ENCODE results near the gene ATP6V0D1. TPM values are rescaled to one million over a fixed set of nuclear protein-coding genes. Genes with fewer than 3 reads are reported as not detected.
A peak's percentile ranks its signal among the peaks of the same experiment; 100 is the strongest.

The ATP6V0D1 gene
- total and polyA plus RNA-seq, 2 of the 4 experiments (the other 2 are of a cell fraction) = 112 to 124 TPM

DNA sequence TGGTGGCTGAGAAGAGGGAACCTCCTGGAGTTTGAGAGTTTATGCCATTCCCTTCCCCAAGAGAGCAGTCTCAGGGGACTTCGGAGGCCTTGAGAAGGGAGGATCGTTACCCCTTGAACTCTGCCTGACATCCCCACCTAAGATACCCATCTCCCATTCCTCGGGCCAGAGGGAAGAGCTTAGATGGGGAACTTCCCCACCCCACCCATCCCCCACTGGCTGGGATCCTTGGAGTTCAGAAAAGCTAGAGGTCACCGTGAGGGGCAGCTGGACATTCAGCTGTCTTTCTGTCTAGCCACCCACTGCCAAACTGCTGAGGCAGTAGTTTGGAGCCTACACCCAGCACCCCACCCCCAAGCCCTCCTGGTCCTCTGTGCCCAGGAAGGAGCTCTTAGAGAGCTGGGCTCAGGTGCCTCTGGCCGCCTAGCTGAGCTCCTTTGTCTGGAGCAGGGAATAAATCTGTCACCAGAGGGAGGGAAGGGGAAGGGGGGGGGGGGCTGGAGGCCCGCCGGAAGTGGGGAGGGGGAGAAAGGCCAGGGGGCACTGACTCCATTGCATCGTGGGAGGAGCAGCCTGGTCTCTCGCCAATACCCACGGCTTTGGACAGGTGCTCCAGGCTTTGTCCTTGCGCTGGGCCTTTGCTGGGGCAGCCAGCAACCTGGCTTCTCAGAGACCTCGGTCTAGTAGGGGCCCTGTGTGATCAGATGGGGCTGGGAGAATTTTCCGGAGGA, 49.0 kb downstream of the ATP6V0D1 start:
- Histone ChIP-seq H4K5ac (ENCODE audit: low read depth, low read length) (no peak overlapping the region), H3K27ac (ENCODE audit: insufficient read depth, low read length) (no peak overlapping the region), H3K4me1 (ENCODE audit: control insufficient read depth, insufficient read depth, low read length) (peaks cover 5% of the 10 kb centered on the region; the same call in 1 of the 2 replicates), H3K4me3 (ENCODE audit: insufficient read depth, low read depth, low read length) (peak overlapping the region; percentile 42; the same call in 1 of the 2 replicates), H2AK5ac (ENCODE audit: low read depth, low read length) (0 out of 2 replicates have a peak overlapping the region, but pooled peaks have one; percentile 35), H3K36me3 (ENCODE audit: control insufficient read depth, insufficient read depth, low read length) (peaks cover 8% of the 10 kb centered on the region; the same call in 1 of the 2 replicates), H2BK120ac (ENCODE audit: low read depth, low read length) (no peak overlapping the region), H2BK5ac (ENCODE audit: low read depth, low read length, poor library complexity, severe bottlenecking) (no peak overlapping the region), H4K20me1 (ENCODE audit: insufficient read depth, low read length) (peaks cover 12% of the 10 kb centered on the region; the same call in 1 of the 2 replicates), H2AFZ (replicated peaks; ENCODE audit: low read length, poor library complexity) (peak overlapping the region; percentile 87), H3K79me1 (ENCODE audit: low read depth in 1 of 2, low read length in 2 of 2) (no peaks in the 10 kb centered on the region), H2AK9ac (replicated peaks; ENCODE audit: low read depth, low read length, poor library complexity) (peak overlapping the region; percentile 28), H4K8ac (ENCODE audit: low read depth in 2 of 2, low read length in 2 of 2) (no peak overlapping the region), H3K9me1 (ENCODE audit: insufficient read depth, low read length) (peaks cover 3% of the 10 kb centered on the region; the same call in 1 of the 2 replicates), H4K91ac (ENCODE audit: insufficient read depth, low read depth, low read length) (no peak overlapping the region), H3K9ac (ENCODE audit: low read depth, low read length) (no peak overlapping the region), H3K18ac (ENCODE audit: low read depth, low read length) (no peak overlapping the region), H2BK15ac (ENCODE audit: low read depth, low read length) (no peak overlapping the region), H3K9me3 (ENCODE audit: control insufficient read depth, insufficient read depth, low read length) (no peaks in the 10 kb centered on the region), H3K4ac (ENCODE audit: low read depth, low read length) (no peak overlapping the region), H2BK20ac (ENCODE audit: low read depth, low read length) (no peak overlapping the region), H3K56ac (ENCODE audit: extremely low read depth, insufficient read depth, low read length) (no peak overlapping the region), H3K27me3 (ENCODE audit: control insufficient read depth, insufficient read depth, low read length) (peaks cover 29% of the 10 kb centered on the region), H3K4me2 (ENCODE audit: low read depth, low read length) (peak overlapping the region; percentile 81), H3K23ac (ENCODE audit: low read depth, low read length) (peak overlapping the region; percentile 24; the same call in 1 of the 2 replicates), H3K14ac (replicated peaks; ENCODE audit: low read depth, low read length) (no peak overlapping the region)
- intact Hi-C loops (cut with micrococcal nuclease) (no loop called here), dilution Hi-C loops (cut with HindIII; ENCODE audit: low sequenced_read_pairs, unreplicated experiment) (no loop called here), in situ Hi-C loops (cut with MboI; ENCODE audit: low sequenced_read_pairs) (no loop called here)
- BruUV-seq (replicated peaks) = no TSS peak
- POLR2A ChIA-PET (ENCODE audit: unreplicated experiment) = interaction anchor here (0.6 kb wide), 1 partner anchor 9 kb away, joined by 3 read pairs; no protein-coding TSS in a partner anchor
- CTCF ChIA-PET = no interaction called here
- DNase-seq (no peak), ATAC-seq (ENCODE audit: low read depth) (no peak)
- 45% methylated on average over 2 of the region's 13 CpGs; no CpG with 5 or more reads in 1 of the 2 experiments for WGBS, 2 experiments (ENCODE audit: extremely low coverage in 2 of 2, insufficient read length in 1 of 2)
- TF ChIP-seq, protein P1, sequence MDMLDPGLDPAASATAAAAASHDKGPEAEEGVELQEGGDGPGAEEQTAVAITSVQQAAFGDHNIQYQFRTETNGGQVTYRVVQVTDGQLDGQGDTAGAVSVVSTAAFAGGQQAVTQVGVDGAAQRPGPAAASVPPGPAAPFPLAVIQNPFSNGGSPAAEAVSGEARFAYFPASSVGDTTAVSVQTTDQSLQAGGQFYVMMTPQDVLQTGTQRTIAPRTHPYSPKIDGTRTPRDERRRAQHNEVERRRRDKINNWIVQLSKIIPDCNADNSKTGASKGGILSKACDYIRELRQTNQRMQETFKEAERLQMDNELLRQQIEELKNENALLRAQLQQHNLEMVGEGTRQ (IDR thresholded peaks at IDR 0.05; ENCODE audit: low read depth, low read length) = no peak
- no peak for TF ChIP-seq RCOR1 (IDR thresholded peaks at IDR 0.05; ENCODE audit: insufficient replicate concordance, low read length)
- TF ChIP-seq SMC3 (IDR thresholded peaks at IDR 0.05; ENCODE audit: low read depth, low read length) = no peak
- TF ChIP-seq FOS (IDR thresholded peaks at IDR 0.05; ENCODE audit: low read depth, low read length) = no peak
- TF ChIP-seq MXI1 (IDR thresholded peaks at IDR 0.05; ENCODE audit: borderline replicate concordance, low read depth, low read length) = no peak
- TF ChIP-seq, protein P2, sequence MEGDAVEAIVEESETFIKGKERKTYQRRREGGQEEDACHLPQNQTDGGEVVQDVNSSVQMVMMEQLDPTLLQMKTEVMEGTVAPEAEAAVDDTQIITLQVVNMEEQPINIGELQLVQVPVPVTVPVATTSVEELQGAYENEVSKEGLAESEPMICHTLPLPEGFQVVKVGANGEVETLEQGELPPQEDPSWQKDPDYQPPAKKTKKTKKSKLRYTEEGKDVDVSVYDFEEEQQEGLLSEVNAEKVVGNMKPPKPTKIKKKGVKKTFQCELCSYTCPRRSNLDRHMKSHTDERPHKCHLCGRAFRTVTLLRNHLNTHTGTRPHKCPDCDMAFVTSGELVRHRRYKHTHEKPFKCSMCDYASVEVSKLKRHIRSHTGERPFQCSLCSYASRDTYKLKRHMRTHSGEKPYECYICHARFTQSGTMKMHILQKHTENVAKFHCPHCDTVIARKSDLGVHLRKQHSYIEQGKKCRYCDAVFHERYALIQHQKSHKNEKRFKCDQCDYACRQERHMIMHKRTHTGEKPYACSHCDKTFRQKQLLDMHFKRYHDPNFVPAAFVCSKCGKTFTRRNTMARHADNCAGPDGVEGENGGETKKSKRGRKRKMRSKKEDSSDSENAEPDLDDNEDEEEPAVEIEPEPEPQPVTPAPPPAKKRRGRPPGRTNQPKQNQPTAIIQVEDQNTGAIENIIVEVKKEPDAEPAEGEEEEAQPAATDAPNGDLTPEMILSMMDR (conservative IDR thresholded peaks at IDR 0.05; ENCODE audit: low read depth, low read length) = no peak
- TF ChIP-seq, protein P3, sequence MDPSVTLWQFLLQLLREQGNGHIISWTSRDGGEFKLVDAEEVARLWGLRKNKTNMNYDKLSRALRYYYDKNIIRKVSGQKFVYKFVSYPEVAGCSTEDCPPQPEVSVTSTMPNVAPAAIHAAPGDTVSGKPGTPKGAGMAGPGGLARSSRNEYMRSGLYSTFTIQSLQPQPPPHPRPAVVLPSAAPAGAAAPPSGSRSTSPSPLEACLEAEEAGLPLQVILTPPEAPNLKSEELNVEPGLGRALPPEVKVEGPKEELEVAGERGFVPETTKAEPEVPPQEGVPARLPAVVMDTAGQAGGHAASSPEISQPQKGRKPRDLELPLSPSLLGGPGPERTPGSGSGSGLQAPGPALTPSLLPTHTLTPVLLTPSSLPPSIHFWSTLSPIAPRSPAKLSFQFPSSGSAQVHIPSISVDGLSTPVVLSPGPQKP (IDR thresholded peaks at IDR 0.05; ENCODE audit: borderline replicate concordance, low read depth, low read length) = no peak
- TF ChIP-seq BHLHE40 (IDR thresholded peaks at IDR 0.05; ENCODE audit: low read depth, low read length) = no peak
- no peak for TF ChIP-seq CEBPB (IDR thresholded peaks at IDR 0.05; ENCODE audit: low read depth, low read length)
- no peak for TF ChIP-seq MAFK (IDR thresholded peaks at IDR 0.05; ENCODE audit: low read depth, low read length)
- TF ChIP-seq RAD21 (IDR thresholded peaks at IDR 0.05; ENCODE audit: low read length) = no peak
- no peak for TF ChIP-seq CHD1 (IDR thresholded peaks at IDR 0.05; ENCODE audit: low read depth, low read length)
- TF ChIP-seq RFX5 (IDR thresholded peaks at IDR 0.05; ENCODE audit: low read depth, low read length) = no peak
- TF ChIP-seq MAZ (IDR thresholded peaks at IDR 0.05; ENCODE audit: borderline replicate concordance, low read depth, low read length) = no peak
